GM19455 (cell line): ENCODE results near the gene DMAP1.

Experiments
- ATAC-seq: cut with Tn5 transposase; IDR thresholded peaks from one replicate; pipeline ENCODE4 v1.9.1; 2021; ENCODE audit not compliant: unreplicated experiment

Gene DMAP1

DNA sequence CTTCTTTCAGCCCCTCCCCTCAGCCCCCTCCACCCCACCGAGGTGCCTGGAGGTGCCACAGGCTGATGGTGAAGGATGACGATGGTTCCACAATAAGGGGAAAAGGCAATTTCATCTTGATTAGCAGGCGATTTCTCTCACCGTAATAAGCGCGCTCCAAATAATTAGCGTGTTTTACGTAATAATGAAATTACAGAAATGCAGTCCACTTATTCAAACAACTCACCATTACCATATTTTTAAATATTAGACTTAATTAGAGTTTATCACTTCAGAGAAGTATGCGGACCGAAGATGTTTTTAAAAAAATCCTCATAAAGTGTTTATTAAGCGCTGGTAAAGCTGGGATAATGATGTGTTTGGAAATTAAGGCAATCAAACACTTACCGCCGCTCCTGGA is 14.9 kb downstream of the DMAP1 start:
- no peak for ATAC-seq

DNA sequence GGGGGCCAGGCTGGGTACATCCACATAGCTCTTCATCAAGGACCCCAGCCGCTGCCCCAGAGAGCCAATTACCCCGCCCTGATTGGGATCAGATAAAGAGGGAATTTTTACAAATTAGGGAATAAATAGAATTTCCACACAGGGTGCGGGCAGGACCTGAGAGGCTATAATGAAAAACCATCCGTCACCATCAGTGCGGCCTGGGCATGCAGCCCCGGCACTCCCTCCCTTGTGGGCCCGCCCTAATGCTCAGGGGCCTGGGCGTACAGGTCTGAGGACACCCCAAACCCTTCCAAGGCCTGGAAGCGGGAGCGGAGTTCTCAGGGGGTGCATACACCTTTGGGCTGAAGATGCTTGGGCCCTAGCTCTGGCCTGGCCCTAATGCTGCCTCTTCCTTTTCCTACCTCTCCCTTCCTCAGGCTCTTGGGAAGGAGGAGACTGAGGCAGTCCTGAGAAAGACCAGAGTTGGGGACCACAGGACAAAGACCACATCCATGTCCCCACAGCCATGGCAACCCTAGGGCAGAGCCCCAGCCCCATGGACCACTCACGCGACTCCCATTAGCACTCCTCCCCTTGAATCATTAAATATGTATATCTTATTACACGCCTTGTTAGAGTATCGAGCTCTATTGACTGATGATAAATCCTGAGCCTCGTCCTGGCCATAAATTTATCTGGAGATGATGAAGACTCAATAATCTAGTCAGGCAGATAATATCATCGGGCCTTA is 16.3 kb downstream of the DMAP1 start:
- no peak for ATAC-seq

DNA sequence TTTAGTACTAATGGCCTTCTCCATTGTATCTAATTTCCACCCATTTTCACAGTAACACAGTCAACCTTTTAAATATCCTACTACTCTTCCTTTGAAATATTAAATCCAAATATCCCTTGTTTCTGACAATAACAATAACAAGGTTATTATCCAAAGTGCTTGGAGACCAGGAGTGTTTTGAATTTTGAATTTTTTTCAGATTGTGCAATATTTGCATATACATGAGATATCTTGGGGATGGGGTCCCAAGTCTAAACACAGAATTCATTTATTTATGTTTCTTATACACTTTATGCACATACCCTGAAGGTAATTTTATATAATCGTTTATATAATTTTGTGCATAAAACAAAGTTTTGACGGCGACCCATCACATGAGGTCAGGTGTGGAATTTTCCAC is 17.5 kb downstream of the DMAP1 start:
- ATAC-seq = no peak

DNA sequence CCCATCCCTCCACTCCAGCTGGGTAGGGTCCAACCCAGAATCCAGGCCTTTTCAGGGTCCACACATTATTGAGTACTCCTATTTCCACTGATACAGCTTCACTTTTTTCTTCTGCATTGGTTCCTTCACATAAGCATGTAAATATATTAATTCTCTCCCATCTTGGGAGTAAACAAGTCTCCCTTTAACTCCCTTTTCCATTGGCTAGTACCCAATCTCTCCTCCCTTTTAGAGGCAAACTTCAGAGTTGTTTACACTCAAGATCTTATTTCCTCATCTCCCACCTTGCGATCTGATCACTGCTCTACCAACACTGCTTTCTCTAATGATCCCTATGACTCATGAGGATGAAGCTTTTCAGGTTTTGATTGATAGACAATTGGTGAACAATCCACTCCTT is 20.3 kb downstream of the DMAP1 start:
- ATAC-seq = no peak

DNA sequence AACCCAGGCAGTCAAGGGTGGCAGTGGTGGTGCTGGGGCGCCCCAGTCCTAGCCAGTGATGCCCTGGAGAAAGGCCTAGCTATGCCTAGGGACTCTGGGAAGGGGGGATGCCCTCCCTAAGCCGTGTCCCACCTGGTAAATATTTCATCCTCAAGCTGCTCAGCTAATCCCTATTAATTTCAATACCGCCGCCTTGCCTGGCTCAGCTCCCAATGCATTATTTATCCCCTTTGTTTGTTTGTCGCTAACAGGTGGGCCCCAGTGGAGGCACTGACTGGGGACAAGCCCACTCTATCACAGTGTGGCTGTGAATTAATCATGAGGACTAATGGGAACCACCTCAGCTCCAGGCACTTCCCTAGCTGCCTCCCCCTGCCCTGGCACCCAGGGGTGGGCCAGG is 22.5 kb downstream of the DMAP1 start:
- no peak for ATAC-seq

DNA sequence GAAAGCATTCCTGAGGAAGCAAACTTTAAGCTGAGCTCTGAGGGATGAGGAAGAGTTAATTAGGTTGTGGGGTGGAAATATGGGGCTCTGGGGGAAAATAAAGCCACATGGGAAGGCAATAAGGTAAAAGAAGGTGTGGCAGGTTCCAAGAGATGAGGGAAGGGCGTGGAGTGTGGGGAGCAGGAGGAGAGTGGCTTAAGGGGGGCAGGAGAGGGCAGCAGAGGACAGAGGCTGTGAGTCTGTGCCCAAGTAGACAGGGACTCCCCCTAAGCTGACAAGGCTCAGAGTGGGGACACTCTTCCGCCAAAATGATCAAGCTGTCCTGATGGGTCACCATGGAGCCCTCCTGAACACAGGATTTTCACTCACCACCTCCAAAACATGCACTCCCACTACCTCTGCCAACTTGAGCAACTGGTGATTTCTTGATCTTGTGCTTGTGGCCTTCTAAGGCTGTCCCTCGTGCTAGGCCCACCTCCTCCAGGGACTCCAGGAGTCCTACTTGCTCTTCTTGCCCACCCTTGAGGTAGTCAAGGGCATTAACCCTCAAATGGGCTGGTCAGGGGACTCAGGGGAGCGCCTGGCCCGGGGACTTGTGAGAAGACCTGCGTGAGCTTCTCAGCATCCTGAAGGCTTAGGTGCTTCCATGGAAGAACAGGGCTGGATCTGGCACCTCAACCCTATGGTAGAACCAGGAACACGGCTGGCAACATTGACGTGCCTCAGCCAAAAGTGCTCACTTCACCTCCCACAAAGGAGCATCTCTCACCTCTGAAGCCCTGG is 23.4 kb downstream of the DMAP1 start:
- no peak for ATAC-seq

DNA sequence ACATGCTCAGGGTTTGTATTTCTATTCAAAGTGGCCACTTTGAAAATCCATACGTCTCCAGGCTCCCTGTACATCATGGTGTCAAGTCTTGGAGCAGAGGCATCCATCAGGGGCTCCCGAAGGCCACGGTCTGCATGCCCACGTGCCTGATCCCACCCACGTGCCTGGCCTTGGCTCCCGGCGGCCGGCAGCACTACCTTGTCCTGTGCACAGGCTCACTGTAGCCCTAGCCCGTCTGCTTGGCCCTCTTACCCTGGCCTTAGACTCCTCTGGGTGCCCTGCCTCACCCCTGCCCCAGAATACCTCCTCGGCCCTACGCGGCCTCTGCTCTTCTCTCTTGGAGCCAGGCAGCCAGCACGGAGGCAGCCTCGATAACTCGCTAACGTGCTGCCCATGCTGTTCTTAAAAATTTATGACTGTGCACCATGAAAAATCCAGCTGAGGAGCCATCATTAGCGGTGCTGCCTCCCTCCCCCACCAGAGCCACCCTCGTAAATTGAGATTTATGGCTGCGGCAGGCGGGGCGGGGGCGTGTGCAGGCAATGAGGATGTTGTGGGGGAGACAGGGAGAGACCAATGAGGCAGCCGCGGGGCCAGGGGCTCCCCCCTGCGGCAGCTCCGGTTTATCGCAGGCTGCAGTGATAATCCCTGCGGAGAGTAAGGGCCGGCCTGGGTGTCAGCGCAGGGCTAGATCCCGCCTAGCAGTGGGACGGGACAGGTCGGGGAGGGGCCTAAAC is 24.6 kb downstream of the DMAP1 start:
- no peak for ATAC-seq

DNA sequence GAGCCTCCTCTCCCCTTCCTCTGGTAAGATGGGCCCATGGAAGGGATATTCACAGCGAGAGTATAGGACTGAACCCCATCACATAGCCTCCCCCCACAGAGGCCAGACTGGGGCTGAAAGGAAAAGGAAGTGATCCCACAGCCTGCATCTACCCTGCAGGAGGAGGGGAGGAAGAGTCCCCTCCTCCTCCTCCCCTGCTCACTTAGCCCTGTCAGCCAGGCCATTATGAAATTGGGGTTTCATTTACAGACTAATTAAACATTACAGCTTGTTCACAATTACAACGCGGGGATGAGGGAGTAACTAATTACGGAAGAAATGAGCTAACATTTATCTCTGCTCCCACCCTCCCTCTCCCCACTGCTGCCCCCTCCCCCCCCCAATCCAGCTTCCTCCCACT is 25.4 kb downstream of the DMAP1 start:
- ATAC-seq = no peak

DNA sequence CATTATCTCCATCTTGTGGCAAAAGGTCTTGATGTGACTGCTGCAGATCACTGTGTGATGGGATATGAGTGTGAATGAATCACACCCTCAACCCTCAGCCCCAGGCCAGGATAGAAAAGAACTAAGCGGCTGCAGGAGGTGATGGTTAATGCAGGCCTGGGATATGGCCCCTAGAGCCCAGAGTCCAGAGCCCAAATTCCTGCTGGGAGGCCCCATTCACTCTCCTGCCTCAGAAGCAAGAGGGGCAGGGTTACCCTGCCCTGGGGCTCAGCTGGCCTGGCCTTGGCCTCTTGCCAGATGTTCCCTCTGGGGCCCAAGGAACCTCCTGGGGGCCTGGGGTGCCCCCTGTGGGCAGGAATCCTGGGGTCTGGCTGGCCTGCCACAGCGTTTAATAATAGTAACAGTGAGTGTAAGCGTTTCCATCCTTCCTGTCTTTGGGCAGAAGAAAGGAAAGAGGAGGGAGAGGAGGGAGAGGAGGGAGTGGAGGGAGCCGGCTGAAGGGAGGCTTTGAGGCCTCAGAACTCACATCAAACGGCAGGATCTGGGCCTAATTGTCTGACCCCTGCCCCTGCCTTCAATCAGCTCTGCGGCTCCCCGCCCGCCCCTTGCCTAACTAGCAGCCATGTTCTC is 26.2 kb downstream of the DMAP1 start:
- ATAC-seq = no peak

DNA sequence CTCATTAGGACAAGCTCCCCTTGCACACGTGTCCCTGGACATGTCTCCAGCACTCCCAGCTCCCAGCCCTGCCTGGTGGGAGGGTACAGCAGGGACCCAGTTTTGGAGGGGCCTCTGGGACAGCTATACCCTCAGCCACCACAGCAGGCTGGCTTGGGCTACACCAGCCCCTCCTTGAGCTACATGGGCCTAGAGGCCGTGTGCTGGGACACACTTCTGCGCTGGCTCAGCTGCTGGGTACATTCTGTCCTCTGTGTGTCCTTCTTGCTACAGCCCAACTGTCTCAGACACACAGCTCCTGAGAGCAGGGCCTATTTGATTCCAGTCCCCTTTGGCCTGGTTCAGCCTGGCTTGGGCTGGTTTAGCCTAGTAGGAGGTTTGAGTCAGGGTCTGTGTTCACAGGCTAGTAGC is 26.7 kb downstream of the DMAP1 start:
- ATAC-seq = no peak

DNA sequence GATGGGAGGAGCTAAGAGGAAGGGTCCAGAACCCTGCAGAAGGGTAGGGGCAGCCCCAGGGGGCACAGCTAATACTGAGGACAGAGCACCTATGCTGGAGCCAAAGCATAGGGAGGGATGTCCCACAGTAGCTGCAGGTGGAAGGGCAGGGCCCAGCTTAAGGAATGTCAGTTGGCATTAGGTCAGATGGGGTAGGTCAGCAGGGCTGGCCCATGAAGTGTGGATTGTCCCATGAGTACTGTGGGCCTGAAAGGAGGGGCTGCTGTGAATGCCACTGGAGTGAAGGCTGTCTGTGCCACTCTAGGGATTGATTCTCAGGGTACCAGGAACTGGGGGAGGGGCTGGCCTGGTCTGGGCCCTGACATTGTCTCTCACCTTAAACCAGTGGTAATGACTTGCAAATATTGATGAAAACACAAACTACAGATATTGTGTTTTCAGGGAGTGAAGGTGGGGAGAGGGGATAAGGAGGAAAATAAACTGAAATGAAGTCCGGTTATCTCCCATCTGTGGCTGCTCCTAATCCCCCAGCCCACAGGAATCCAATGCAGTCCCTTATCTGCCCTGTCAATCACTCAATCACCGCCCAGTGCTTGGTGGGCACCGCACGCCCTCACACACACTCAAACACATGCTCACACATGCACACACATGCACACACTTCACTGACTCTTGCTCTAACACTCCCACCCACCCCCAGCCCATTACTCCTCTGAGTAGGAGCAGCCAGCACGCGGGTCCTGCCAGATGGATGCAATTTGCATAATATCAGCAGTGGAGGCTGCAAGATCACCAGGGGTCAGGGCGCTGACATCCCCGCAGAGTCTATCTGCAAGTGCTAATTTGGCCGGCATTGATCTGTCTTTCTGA is 27.8 kb downstream of the DMAP1 start:
- no peak for ATAC-seq

DNA sequence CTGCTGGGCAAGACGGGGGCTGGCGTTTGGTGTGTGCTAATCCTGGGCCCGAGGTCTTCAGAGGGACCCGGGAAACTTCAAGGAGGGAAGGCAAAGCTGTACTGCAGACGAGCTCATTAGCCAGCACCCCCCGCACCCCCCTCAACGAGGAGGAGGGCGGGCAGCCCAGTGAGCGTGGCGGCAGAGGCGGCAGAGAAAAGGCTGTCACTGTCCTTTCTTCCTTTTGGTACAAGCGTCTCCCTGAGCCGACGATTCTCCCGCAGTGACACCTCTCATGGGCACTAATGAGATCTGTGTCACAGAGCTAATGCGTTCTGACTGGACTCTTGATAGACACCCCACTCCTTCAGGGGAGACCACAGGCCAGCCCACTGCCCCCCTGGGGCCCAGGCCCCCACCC is 29.5 kb downstream of the DMAP1 start:
- no peak for ATAC-seq

DNA sequence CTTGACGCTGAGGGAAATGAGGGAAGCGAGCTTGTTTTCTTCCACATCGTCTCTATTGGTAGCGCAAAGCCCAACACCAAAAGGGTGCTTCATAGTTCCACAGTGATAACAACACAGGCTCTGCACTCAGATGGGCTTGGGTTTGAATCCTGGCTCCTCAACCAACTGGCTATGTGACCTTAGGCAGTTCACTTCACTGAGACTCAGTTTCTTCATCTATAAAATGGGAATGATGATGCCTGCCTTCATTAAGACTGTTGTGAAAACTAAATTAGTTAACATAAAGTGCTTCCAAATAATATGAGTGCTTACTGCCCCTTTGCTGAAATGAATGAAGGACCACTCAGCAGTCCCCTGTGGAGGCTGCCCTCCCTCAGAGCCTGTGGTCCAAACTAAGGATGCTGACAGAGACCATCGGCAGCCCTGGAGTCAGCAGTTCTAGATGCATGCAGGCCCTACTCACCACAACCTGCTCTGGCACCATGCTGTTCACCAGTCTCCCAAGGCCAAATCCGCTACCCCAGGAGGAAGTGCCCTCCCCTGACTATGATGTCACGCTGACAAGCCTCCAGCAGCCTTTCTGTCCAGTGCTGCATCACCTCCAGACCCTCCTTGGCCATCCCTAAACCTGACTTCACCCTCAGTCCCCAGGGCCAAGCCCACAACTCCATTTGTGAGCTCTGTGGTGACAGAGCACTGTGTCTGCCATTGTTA is 30.7 kb downstream of the DMAP1 start:
- no peak for ATAC-seq

DNA sequence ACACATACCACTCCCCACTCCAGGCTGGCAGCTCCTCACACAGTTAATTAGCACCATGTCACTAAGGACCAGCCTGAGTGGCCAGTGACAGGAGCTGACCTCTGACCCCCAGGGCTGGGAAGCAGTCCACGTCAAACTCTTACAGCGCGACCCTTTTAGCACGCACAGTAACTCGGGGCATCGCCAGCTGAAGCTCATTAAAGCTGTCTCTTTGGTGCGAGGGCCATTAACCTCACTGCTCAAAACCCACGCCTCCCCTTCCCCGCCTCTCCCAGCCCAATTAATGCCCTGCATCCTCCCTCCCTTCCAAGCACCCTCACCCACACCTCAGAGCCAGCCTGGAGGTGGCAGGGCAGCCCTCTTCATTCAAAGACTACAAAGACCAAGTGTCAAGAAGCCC is 31.7 kb downstream of the DMAP1 start:
- ATAC-seq = no peak

DNA sequence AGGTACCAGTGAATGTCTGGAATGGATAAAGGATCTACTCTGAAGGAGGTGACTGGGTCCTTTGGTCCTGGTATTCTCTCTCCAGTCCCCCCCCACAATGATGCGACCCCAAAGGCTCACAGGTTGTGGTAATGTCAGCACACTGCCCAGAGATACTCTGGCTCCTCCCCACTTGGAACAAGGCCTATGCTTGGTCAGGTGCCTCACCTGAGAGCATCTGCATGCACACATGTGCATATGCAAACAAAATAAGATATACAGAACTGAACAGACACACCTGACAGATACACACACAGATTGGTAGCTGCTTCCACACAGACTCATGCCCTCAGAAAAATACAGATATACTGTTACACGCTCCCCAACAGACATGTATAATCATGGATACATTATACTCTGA is 33.5 kb downstream of the DMAP1 start:
- ATAC-seq = no peak

DNA sequence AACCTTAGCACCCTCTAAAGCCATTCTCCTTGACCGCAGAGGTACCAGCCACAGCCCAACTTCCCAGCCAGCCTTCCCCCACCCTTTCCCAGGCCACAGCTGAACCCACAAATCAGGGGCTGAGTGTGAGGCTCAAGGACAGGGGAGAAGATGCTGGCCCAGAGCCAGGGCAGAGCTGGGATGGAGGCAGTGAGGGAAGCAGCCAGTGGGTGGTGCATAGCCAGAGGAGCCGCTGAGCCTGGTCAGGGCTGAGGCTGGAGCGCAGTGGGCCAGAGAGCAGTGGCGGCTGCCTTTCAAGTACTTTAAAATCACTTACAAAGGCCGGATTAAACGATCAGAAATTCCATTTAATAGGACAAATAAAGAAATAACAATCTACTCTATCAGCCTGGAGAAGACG is 36.3 kb downstream of the DMAP1 start:
- no peak for ATAC-seq

DNA sequence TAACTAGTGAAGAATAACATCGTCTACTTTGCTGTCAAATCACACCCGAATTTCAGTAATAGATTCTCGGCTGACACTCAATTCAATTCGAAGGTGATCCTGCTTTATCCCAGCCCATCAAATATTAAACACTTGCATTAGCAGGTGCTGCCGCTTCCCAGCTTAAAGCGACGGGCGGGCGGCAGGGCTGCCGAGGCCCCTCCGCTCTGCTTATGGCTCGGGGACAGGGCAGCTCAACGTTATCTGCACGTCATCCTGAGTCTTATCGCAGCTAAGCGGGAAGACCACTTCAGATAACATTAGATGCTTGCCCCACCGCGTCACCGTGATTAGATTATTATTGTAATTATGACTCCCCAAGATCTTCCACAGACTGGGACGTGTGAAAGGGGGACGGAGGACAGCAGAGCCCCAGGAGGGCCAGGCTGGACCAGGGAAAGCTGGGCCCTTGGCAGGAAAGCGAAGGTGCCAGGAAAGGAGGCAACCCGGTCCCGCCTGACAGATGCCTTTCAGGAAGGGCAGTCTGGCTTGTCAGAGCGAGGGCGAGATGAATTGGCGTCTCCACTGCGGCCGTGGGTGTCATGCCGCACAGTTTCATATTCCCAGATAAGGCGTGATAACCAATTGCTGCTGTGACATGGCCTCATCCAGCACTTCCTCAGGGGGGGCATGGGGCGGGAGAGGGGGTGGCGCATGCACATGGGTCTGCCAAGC is 37.0 kb downstream of the DMAP1 start:
- no peak for ATAC-seq

DNA sequence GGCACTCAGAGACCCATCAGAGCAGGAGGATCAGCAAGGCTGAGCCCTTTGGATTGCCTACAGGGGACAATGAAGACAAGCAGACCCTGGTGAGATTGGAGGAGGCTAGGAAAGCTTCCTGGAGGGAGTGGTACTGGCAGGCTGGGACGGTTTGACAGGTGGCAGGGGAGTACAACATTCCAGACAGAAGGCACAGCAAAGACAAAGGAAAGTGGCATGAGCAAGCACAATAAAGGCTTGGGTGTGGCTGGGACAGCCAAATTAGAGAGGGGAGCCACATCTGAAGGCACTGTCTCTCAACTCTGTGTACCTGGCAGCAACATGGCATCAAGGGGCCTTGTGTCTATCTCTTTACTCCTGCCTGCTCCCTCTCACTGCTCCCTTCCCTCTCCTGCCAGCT is 38.2 kb downstream of the DMAP1 start:
- no peak for ATAC-seq

DNA sequence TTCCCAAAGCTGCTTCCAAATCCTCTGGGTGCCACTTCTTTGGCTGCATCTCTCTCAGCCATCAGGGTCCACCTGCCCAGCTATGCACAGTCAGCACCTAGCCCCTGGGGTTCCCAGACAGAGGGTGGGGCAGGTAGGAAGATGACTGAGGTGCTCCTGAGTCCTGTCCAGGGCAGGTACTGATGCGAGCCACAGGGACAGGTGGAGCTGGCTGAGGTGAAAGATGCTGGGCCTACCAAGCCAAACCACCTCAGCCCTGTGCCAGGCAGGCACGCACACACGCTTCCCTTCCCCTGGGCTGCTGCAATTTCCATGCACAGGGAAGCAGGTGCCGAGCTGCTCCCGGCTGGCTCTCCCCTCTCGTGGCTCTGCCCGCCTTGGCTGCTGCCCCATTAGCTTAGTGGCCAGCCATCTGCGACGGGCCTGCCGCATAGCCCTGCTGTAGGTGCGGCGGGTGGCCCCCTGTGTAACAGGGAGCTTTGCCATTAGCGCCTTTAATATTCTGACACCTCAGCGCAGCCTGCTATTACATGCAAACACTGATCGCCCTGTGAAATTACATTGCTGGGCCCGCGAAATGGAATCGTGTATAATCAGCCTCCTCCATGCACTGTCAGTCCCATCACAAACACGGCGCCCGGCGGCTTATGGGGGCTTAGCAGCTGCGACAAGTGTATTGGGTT is 38.9 kb downstream of the DMAP1 start:
- ATAC-seq = no peak
